CD4-positive, alpha-beta T cell treated with Interleukin-17A for 1 hour (primary cell): ENCODE results near the gene EOGT.

Source experiments
- DNase-seq: peaks from one replicate; pipeline ENCODE4 v3.0.0-alpha.2; 2020

EOGT gene

GRCh38 chr3:69008980-69009379 is 4.5 kb downstream of the EOGT start:
- no peak for DNase-seq

- DNase-seq = no peak
Measured at GRCh38 chr3:69005791-69006482, 7.5 kb downstream of the EOGT start.

GRCh38 chr3:69005071-69005790 is 8.3 kb downstream of the EOGT start:
- DNase-seq = no peak

- no peak for DNase-seq
Measured at GRCh38 chr3:69004138-69004537, 9.3 kb downstream of the EOGT start.

GRCh38 chr3:68999605-69000004 is 13.9 kb downstream of the EOGT start:
- DNase-seq = no peak

GRCh38 chr3:68999158-68999557 is 14.3 kb downstream of the EOGT start:
- DNase-seq = no peak

- no peak for DNase-seq
Measured at GRCh38 chr3:68997887-68998286, 15.6 kb downstream of the EOGT start.

GRCh38 chr3:68996356-68996995 is 17.0 kb downstream of the EOGT start:
- DNase-seq = no peak

- DNase-seq = no peak
Measured at GRCh38 chr3:68988740-68989139, 24.7 kb downstream of the EOGT start.

- no peak for DNase-seq
Measured at GRCh38 chr3:68987322-68987721, 26.2 kb downstream of the EOGT start.

GRCh38 chr3:68986496-68987208 is 26.8 kb downstream of the EOGT start:
- DNase-seq = no peak

GRCh38 chr3:68985146-68985790 is 28.2 kb downstream of the EOGT start:
- DNase-seq = no peak

GRCh38 chr3:68984011-68984530 is 29.4 kb downstream of the EOGT start:
- DNase-seq = no peak

- no peak for DNase-seq
Measured at GRCh38 chr3:68977486-68978167, 35.9 kb downstream of the EOGT start.

GRCh38 chr3:68974711-68975110 is 38.8 kb downstream of the EOGT start:
- DNase-seq = no peak

GRCh38 chr3:68973639-68974038 is 39.8 kb downstream of the EOGT start:
- DNase-seq = no peak

GRCh38 chr3:68972358-68972979 is 41.0 kb downstream of the EOGT start:
- DNase-seq = peak; percentile 19

- no peak for DNase-seq
Measured at GRCh38 chr3:68964694-68965093, 48.8 kb downstream of the EOGT start.

- DNase-seq = no peak
Measured at GRCh38 chr3:68963891-68964290, 49.6 kb downstream of the EOGT start.

- DNase-seq = no peak
Measured at GRCh38 chr3:68963376-68963775, 50.1 kb downstream of the EOGT start.

- DNase-seq = no peak
Measured at GRCh38 chr3:68958932-68959331, 54.6 kb downstream of the EOGT start.

- no peak for DNase-seq
Measured at GRCh38 chr3:68957895-68958294, 55.6 kb downstream of the EOGT start.
